T-cell (primary cell): ENCODE results near the gene TPRG1L. TPM values are rescaled to one million over a fixed set of nuclear protein-coding genes. Genes with fewer than 3 reads are reported as not detected.
"Not testable (repeated sequence)": the region's sequence is repeated elsewhere in the genome, so short reads cannot be mapped to it uniquely, and the experiment has no call there.

Experiments used
- ATAC-seq, 4 experiments: fragments of 200-7000 bp in 3 of 4; fragments of 150-1000 bp in 1 of 4; cut with Tn5 transposase; replicated peaks in 1 of 4; 1 replicate in 3 of 4; 2 replicates in 1 of 4; pipeline ENCODE4 v1.10.0; 2021; ENCODE audit warnings: moderate library complexity in 3 of 4, mild to moderate bottlenecking in 2 of 4, moderate number of reproducible peaks in 1 of 4
- CTCF ChIA-PET, 2 donors: fragments of 300-600 bp; sonication (Branson Sonifier 250); formaldehyde crosslinking; loops; one replicate each; lab custom pipeline; 2022; ENCODE audit warnings: antibody characterized with exemption in 2 of 2; lab: Charles Lee
- POLR2A ChIA-PET, 2 donors: fragments of 300-600 bp; sonication (Branson Sonifier 250); formaldehyde crosslinking; loops; one replicate each; lab custom pipeline; 2022; ENCODE audit warnings: antibody characterized with exemption in 2 of 2; lab: Charles Lee
- DNase-seq, 35 experiments: peaks; one replicate each; pipeline versions ENCODE4 v3.0.0 to v3.0.0-alpha.2; 2013 to 2023
- H3K27ac ChIP-seq: one replicate; pipeline ENCODE4 v1.5.1; 2013; ENCODE audit warnings: low read length
- H3K27me3 ChIP-seq, 2 experiments: replicated peaks in 1 of 2; 1 replicate in 1 of 2; 2 replicates in 1 of 2; pipeline versions ENCODE4 v1.6.1 to v1.7.0; 2013; ENCODE audit warnings: low read length in 1 of 2, mixed read lengths in 1 of 2; ENCODE audit not compliant: control insufficient read depth in 2 of 2, insufficient read depth in 2 of 2; ENCODE audit errors: extremely low read depth in 1 of 2
- H3K36me3 ChIP-seq, 2 donors: 1 replicate in 1 of 2; 2 replicates in 1 of 2; pipeline versions ENCODE4 v1.6.1 to v1.7.0; 2013; ENCODE audit warnings: low read length in 1 of 2; ENCODE audit not compliant: control insufficient read depth in 2 of 2, insufficient read depth in 1 of 2; ENCODE audit errors: extremely low read depth in 1 of 2
- H3K4me1 ChIP-seq, 2 experiments: 1 replicate in 1 of 2; 2 replicates in 1 of 2; pipeline versions ENCODE4 v1.6.1 to v1.7.0; 2013; ENCODE audit warnings: low read length in 2 of 2, mixed read lengths in 1 of 2; ENCODE audit not compliant: insufficient read depth in 2 of 2, control insufficient read depth in 1 of 2; ENCODE audit errors: extremely low read depth in 1 of 2
- H3K4me3 ChIP-seq, 2 donors: 1 replicate in 1 of 2; 2 replicates in 1 of 2; pipeline versions ENCODE4 v1.5.1 to v1.7.0; 2013; ENCODE audit warnings: mild to moderate bottlenecking in 2 of 2, low read length in 1 of 2, moderate library complexity in 1 of 2; ENCODE audit not compliant: control insufficient read depth in 1 of 2; ENCODE audit errors: extremely low read depth in 1 of 2
- H3K9me3 ChIP-seq: 2 replicates; pipeline ENCODE4 v1.7.0; 2013
- H3K27ac Mint-ChIP-seq, 2 donors: one replicate each; pipeline ENCODE4 v1.8.0; 2020 to 2021; ENCODE audit warnings: mild to moderate bottlenecking in 2 of 2, mixed read lengths in 2 of 2
- H3K27me3 Mint-ChIP-seq, 2 donors: one replicate each; pipeline ENCODE4 v1.8.0; 2021 to 2022; ENCODE audit warnings: mixed read lengths in 2 of 2
- H3K36me3 Mint-ChIP-seq: one replicate; pipeline ENCODE4 v1.8.0; 2021; ENCODE audit warnings: mixed read lengths
- H3K4me1 Mint-ChIP-seq, 3 donors: one replicate each; pipeline ENCODE4 v1.8.0; 2020 to 2022; ENCODE audit warnings: mixed read lengths in 3 of 3, mild to moderate bottlenecking in 1 of 3
- H3K4me3 Mint-ChIP-seq, 3 donors: one replicate each; pipeline ENCODE4 v1.8.0; 2020 to 2022; ENCODE audit warnings: mild to moderate bottlenecking in 3 of 3, mixed read lengths in 3 of 3, moderate library complexity in 3 of 3
- H3K9me3 Mint-ChIP-seq, 3 donors: one replicate each; pipeline ENCODE4 v1.8.0; 2020 to 2022; ENCODE audit warnings: mixed read lengths in 3 of 3
- WGBS: methylation state at CpG from one replicate; pipeline ENCODE4 v1.1.5; 2013; ENCODE audit warnings: missing lambda C conversion rate; ENCODE audit not compliant: insufficient coverage; 5-methylcytosine and 5-hydroxymethylcytosine counted together
- total RNA-seq, 35 experiments: library from RNA in 6 of 35; stranded (reverse) in 6 of 35; fragments of 120-200 nt in 1 of 35; gene quantifications; one replicate each; pipeline versions ENCODE4 v1.2.1 to v1.2.4 and lab custom pipeline; 2013 to 2026

The TPRG1L gene
- total RNA-seq, 5 donors from 2014 or later (not counting 1 experiment from before 2014, with no cell fraction given), result 36.7 to 48.5 (median 45.4) TPM

GRCh38 chr1:3617806-3618345 lies 6.9 kb upstream of the TPRG1L start:
- ChIA-PET CTCF (no interaction called here), POLR2A (no interaction called here)
- DNase-seq (no peak), ATAC-seq (no peak)
- Mint-ChIP-seq H3K4me3 (no peak overlapping the region), H3K36me3 (no peaks in the 10 kb centered on the region), H3K9me3 (no peaks in the 10 kb centered on the region), H3K4me1 (peaks cover 25 to 29% (median 26%) of the 10 kb centered on the region in 3 donors), H3K27ac (no peak overlapping the region), H3K27me3 (peaks cover 2 to 3% of the 10 kb centered on the region in 2 donors)
- Histone ChIP-seq H3K9me3 (no peaks in the 10 kb centered on the region), H3K27ac (no peak overlapping the region), H3K4me3 (no peak overlapping the region), H3K36me3 (no peaks in the 10 kb centered on the region), H3K27me3 (peaks cover 0 to 25% of the 10 kb centered on the region in 2 experiments), H3K4me1 (peaks cover 2 to 21% of the 10 kb centered on the region in 2 experiments)
- WGBS, result 82% methylated on average over 17 of the region's 18 CpGs

- Mint-ChIP-seq H3K4me1 (peaks cover 31 to 36% (median 32%) of the 10 kb centered on the region in 3 donors), H3K27ac (no peak overlapping the region)
- CTCF ChIA-PET, result interaction anchor here (0.9 to 2.2 kb wide), 7 partner anchors 21 to 166 kb away, joined by 3 to 9 read pairs (median 6); no protein-coding TSS in a partner anchor
Measured at GRCh38 chr1:3618531-3618880, 6.3 kb upstream of the TPRG1L start.

GRCh38 chr1:3618881-3619671 lies 5.7 kb upstream of the TPRG1L start:
- peak; percentile 50 to 90 (median 69) for DNase-seq
- Histone ChIP-seq H3K27ac (no peak overlapping the region), H3K27me3 (peaks cover 0 to 20% of the 10 kb centered on the region in 2 experiments), H3K4me1 (peaks cover 7 to 33% of the 10 kb centered on the region in 2 experiments), H3K9me3 (no peaks in the 10 kb centered on the region), H3K4me3 (no peak overlapping the region), H3K36me3 (no peaks in the 10 kb centered on the region)
- no peaks in the 10 kb centered on the region for H3K36me3 Mint-ChIP-seq
- peak overlapping the region in 1 of 3 donors; percentile 31 for H3K4me3 Mint-ChIP-seq
- ChIA-PET CTCF (interaction anchor here (0.9 to 2.2 kb wide), 8 partner anchors 22 to 167 kb away, joined by 3 to 9 read pairs (median 6); no protein-coding TSS in a partner anchor), POLR2A (interaction anchor here in 1 of 2 donors (0.6 kb wide), 1 partner anchor 60 kb away, joined by 4 read pairs; no protein-coding TSS in a partner anchor)
- peaks cover 0 to 2% of the 10 kb centered on the region in 2 donors for H3K27me3 Mint-ChIP-seq
- no peaks in the 10 kb centered on the region for H3K9me3 Mint-ChIP-seq
- WGBS, result 30% methylated on average over 7 of the region's 21 CpGs
- ATAC-seq, result peak; percentile 85 to 90 (median 88)
- peaks cover 37 to 41% (median 38%) of the 10 kb centered on the region in 3 donors for H3K4me1 Mint-ChIP-seq
- H3K27ac Mint-ChIP-seq, result no peak overlapping the region

More at GRCh38 chr1:3618531-3618880, 6.3 kb upstream of the TPRG1L start:
- Histone ChIP-seq H3K27me3 (peaks cover 0 to 25% of the 10 kb centered on the region in 2 experiments), H3K4me3 (no peak overlapping the region), H3K4me1 (peaks cover 5 to 27% of the 10 kb centered on the region in 2 experiments), H3K9me3 (no peaks in the 10 kb centered on the region), H3K27ac (no peak overlapping the region), H3K36me3 (no peaks in the 10 kb centered on the region)
- DNase-seq (no peak), ATAC-seq (peak in 1 of 4 experiments; percentile 8)
- POLR2A ChIA-PET, result no interaction called here
- Mint-ChIP-seq H3K4me3 (no peak overlapping the region), H3K27me3 (peaks cover 0 to 2% of the 10 kb centered on the region in 2 donors), H3K36me3 (no peaks in the 10 kb centered on the region), H3K9me3 (no peaks in the 10 kb centered on the region)
- WGBS, result 80% methylated on average over 2 of the region's 9 CpGs

GRCh38 chr1:3620708-3621107 lies 4.1 kb upstream of the TPRG1L start:
- Histone ChIP-seq H3K9me3 (no peaks in the 10 kb centered on the region), H3K27ac (no peak overlapping the region), H3K27me3 (peaks cover 0 to 12% of the 10 kb centered on the region in 2 experiments), H3K36me3 (no peaks in the 10 kb centered on the region), H3K4me1 (peaks cover 9 to 40% of the 10 kb centered on the region in 2 experiments), H3K4me3 (no peak overlapping the region)
- Mint-ChIP-seq H3K4me3 (no peak overlapping the region), H3K4me1 (peaks cover 41 to 49% (median 45%) of the 10 kb centered on the region in 3 donors), H3K27ac (no peak overlapping the region), H3K36me3 (no peaks in the 10 kb centered on the region), H3K9me3 (no peaks in the 10 kb centered on the region), H3K27me3 (peaks cover 0 to under 1% of the 10 kb centered on the region in 2 donors)
- ChIA-PET POLR2A (no interaction called here), CTCF (interaction anchor here in 1 of 2 donors (0.8 to 2.2 kb wide), 4 partner anchors 16 to 168 kb away, joined by 3 to 9 read pairs (median 3); no protein-coding TSS in a partner anchor)
- WGBS, result 94% methylated on average over 6 of the region's 12 CpGs
- ATAC-seq (no peak), DNase-seq (no peak)

- ATAC-seq, H3K9me3 ChIP-seq, H3K36me3 ChIP-seq, H3K27me3 Mint-ChIP-seq, POLR2A ChIA-PET, H3K9me3 Mint-ChIP-seq, H3K36me3 Mint-ChIP-seq, H3K27ac ChIP-seq, H3K4me3 ChIP-seq, H3K27ac Mint-ChIP-seq: not testable (repeated sequence)
- Histone ChIP-seq H3K4me1 (peaks cover 12 to 44% of the 10 kb centered on the region in 2 experiments), H3K27me3 (peaks cover 0 to 12% of the 10 kb centered on the region in 2 experiments)
- Mint-ChIP-seq H3K4me3 (peak overlapping the region in 1 of 3 donors; percentile 17), H3K4me1 (peaks cover 46 to 54% (median 50%) of the 10 kb centered on the region in 3 donors)
- DNase-seq, result peak in 1 of 35 experiments; percentile 33
- CTCF ChIA-PET, result interaction anchor here in 1 of 2 donors (0.8 to 1.1 kb wide), 3 partner anchors 16 to 56 kb away, joined by 3 read pairs; no protein-coding TSS in a partner anchor
- 53% methylated on average over 4 of the region's 15 CpGs for WGBS
Measured at GRCh38 chr1:3621151-3621671, 3.6 kb upstream of the TPRG1L start.

GRCh38 chr1:3622102-3622501 lies 2.7 kb upstream of the TPRG1L start:
- H3K4me3 Mint-ChIP-seq, result peak overlapping the region; percentile 84 to 99 (median 98)
- H3K4me1 Mint-ChIP-seq, result peaks cover 48 to 55% (median 53%) of the 10 kb centered on the region in 3 donors
- H3K9me3 Mint-ChIP-seq, H3K36me3 Mint-ChIP-seq, POLR2A ChIA-PET, ATAC-seq, H3K27me3 ChIP-seq, H3K36me3 ChIP-seq, H3K27ac ChIP-seq, H3K27me3 Mint-ChIP-seq, H3K4me3 ChIP-seq, DNase-seq, H3K9me3 ChIP-seq: not testable (repeated sequence)
- peaks cover 12 to 44% of the 10 kb centered on the region in 2 experiments for H3K4me1 ChIP-seq
- peak overlapping the region; percentile 48 to 56 for H3K27ac Mint-ChIP-seq
- no CpG with 5 or more reads among the region's 9 CpGs for WGBS
- CTCF ChIA-PET, result interaction anchor here in 1 of 2 donors (1.1 kb wide), 1 partner anchor 57 kb away, joined by 3 read pairs; no protein-coding TSS in a partner anchor
